Neural cell (in vitro differentiated cells): Measurements from ENCODE around the gene TEX14. TPM values are rescaled to one million over a fixed set of nuclear protein-coding genes. Genes with fewer than 3 reads are reported as not detected.
A peak's percentile ranks its signal among the peaks of the same experiment; 100 is the strongest.
"Not testable (repeated sequence)": the region's sequence is repeated elsewhere in the genome, so short reads cannot be mapped to it uniquely, and the experiment has no call there.

ENCODE experiments used
- H2AFZ ChIP-seq: fragments of 200-600, 300-800 bp; sonication (generic), shearing (Covaris generic); 2 replicates; pipeline ENCODE4 v1.6.0; 2014; ENCODE audit warnings: low read depth, mild to moderate bottlenecking, antibody characterized with exemption, low read length, moderate library complexity
- H3F3A ChIP-seq: fragments of 200-600 bp; shearing (Covaris generic); 2 replicates; pipeline ENCODE4 v1.6.1; 2016; ENCODE audit warnings: mild to moderate bottlenecking, moderate library complexity, mixed read lengths, antibody characterized with exemption, low read length; ENCODE audit not compliant: insufficient read depth, poor library complexity, severe bottlenecking
- H3K27ac ChIP-seq: fragments of 200-600, 300-800 bp; sonication (generic), shearing (Covaris generic); 2 replicates; pipeline ENCODE4 v1.5.1; 2014; ENCODE audit warnings: mild to moderate bottlenecking, low read length, moderate library complexity
- H3K27me3 ChIP-seq: fragments of 300-800, 200-600 bp; sonication (generic), shearing (Covaris generic); 2 replicates; pipeline ENCODE4 v1.6.0; 2014; ENCODE audit warnings: mild to moderate bottlenecking, low read depth, low read length, moderate library complexity; ENCODE audit not compliant: insufficient read depth
- H3K36me3 ChIP-seq: fragments of 300-800, 200-600 bp; sonication (generic), shearing (Covaris generic); 2 replicates; pipeline ENCODE4 v1.5.1; 2014; ENCODE audit warnings: mild to moderate bottlenecking, antibody characterized with exemption, low read length, moderate library complexity; ENCODE audit not compliant: insufficient read depth
- H3K4me2 ChIP-seq: fragments of 300-800, 200-600 bp; sonication (generic), shearing (Covaris generic); 2 replicates; pipeline ENCODE4 v1.6.0; 2014; ENCODE audit warnings: mild to moderate bottlenecking, low read length
- H3K4me3 ChIP-seq: fragments of 300-800, 200-600 bp; sonication (generic), shearing (Covaris generic); 2 replicates; pipeline ENCODE4 v1.5.1; 2014; ENCODE audit warnings: mild to moderate bottlenecking, low read length, moderate library complexity
- H3K79me2 ChIP-seq: fragments of 200-600 bp; shearing (Covaris generic); replicated peaks from 2 replicates; pipeline ENCODE4 v1.6.0; 2014; ENCODE audit warnings: mild to moderate bottlenecking, low read length, moderate library complexity; ENCODE audit not compliant: insufficient read depth
- H3K9ac ChIP-seq: fragments of 300-800, 200-600 bp; sonication (generic), shearing (Covaris generic); 2 replicates; pipeline ENCODE4 v1.6.1; 2016; ENCODE audit warnings: mild to moderate bottlenecking, low read length, mixed read lengths
- H3K9me2 ChIP-seq: fragments of 200-600 bp; shearing (Covaris generic); 2 replicates; pipeline ENCODE4 v1.6.1; 2016; ENCODE audit warnings: mild to moderate bottlenecking, low read length, mixed read lengths; ENCODE audit not compliant: insufficient read depth
- H3K9me3 ChIP-seq: fragments of 200-600, 300-800 bp; sonication (generic), shearing (Covaris generic); 2 replicates; pipeline ENCODE4 v1.6.1; 2016; ENCODE audit warnings: mild to moderate bottlenecking, mixed run types, low read length, moderate library complexity, mixed read lengths
- H4K20me1 ChIP-seq: fragments of 200-600 bp; shearing (Covaris generic); 2 replicates; pipeline ENCODE4 v1.6.1; 2016; ENCODE audit warnings: mild to moderate bottlenecking, mixed run types; ENCODE audit not compliant: insufficient read depth
- EP300 ChIP-seq: fragments of 450-650 bp; conservative IDR thresholded peaks from 2 replicates; pipeline ENCODE4 v1.6.1; 2014; ENCODE audit warnings: antibody characterized with exemption, mild to moderate bottlenecking, moderate library complexity; ENCODE audit not compliant: poor library complexity, severe bottlenecking
- EZH2 ChIP-seq: fragments of 200-600, 300-800 bp; shearing (Covaris generic), sonication (generic); IDR thresholded peaks from 2 replicates; pipeline ENCODE4 v1.6.1; 2014; ENCODE audit warnings: antibody characterized with exemption, low read length, borderline replicate concordance, mild to moderate bottlenecking; ENCODE audit not compliant: insufficient read depth, poor library complexity, severe bottlenecking
- MXI1 ChIP-seq: fragments of 450-650 bp; conservative IDR thresholded peaks from 2 replicates; pipeline ENCODE4 v1.6.1; 2014; ENCODE audit warnings: antibody characterized with exemption, mild to moderate bottlenecking; ENCODE audit not compliant: poor library complexity, severe bottlenecking
- POLR2AphosphoS5 ChIP-seq: IDR thresholded peaks from 2 replicates; pipeline ENCODE4 v1.6.1; 2012
- RAD21 ChIP-seq: fragments of 450-650 bp; conservative IDR thresholded peaks from 2 replicates; pipeline ENCODE4 v1.6.1; 2014; ENCODE audit warnings: antibody characterized with exemption, mild to moderate bottlenecking, moderate library complexity
- REST ChIP-seq: IDR thresholded peaks from 2 replicates; pipeline ENCODE4 v1.6.1; 2012; ENCODE audit warnings: borderline replicate concordance
- SMC3 ChIP-seq: fragments of 450-650 bp; conservative IDR thresholded peaks from 2 replicates; pipeline ENCODE4 v1.6.1; 2014; ENCODE audit warnings: antibody characterized with exemption, mild to moderate bottlenecking, moderate library complexity; ENCODE audit not compliant: poor library complexity
- TAF1 ChIP-seq: IDR thresholded peaks from 2 replicates; pipeline ENCODE4 v1.6.1; 2012; ENCODE audit warnings: low read depth
- polyA plus RNA-seq: library from polyadenylated mRNA; depleted of rRNA; stranded (reverse); fragments of >200 nt; gene quantifications from 2 replicates; pipeline ENCODE4 v1.2.3, GENCODE V29; 2014
- TF ChIP-seq, protein P1 (sequence below): fragments of 450-650 bp; IDR thresholded peaks from 2 replicates; pipeline ENCODE4 v1.5.1; 2014; ENCODE audit warnings: antibody characterized with exemption, mild to moderate bottlenecking, moderate library complexity; ENCODE audit not compliant: poor library complexity, severe bottlenecking

TEX14 gene
- polyA plus RNA-seq, 1 donor from 2014 or later: 1.4 TPM

DNA sequence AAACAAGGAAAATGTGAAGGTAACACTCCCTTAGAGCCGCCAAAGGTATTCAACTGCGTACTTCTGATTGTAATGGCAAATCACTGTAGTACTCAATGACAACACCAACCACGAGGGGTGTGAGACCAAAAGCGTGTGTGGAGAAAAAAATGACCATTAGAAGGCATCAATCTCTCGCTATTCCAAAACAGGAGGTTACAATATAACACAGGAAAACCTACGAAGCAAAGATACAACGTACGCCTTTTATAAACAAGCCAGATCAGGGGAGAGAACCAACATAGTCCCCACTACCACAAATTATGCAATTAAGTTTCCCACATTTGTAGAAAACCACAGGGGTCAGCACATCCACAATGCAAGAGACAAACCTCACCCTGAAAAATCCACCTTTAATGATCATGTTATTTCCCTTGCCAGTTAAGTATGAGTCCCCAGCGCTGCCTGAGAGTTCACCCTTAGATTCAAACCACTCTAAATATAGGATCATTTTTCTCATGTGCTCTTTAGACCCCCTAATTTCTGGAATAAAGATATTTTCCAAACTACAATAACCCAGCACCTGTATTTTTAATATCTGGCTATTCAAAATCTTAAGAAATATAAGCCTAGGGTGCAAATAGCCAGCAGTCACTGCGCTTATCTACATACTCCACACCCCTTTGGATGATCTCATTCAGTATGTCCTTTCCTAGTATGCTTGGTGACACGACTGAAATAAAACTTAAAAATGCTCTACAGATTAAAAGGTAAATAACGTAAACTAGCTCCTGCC, 12.4 kb downstream of the TEX14 start:
- H3K9ac ChIP-seq: no peak overlapping the region
- no peaks in the 10 kb centered on the region for H3K9me2 ChIP-seq
- H3K27me3 ChIP-seq: no peaks in the 10 kb centered on the region
- TF ChIP-seq POLR2AphosphoS5 (peak; percentile 18), EP300 (no peak), MXI1 (no peak), TAF1 (no peak)
- no peak overlapping the region for H3K4me2 ChIP-seq
- no peaks in the 10 kb centered on the region for H4K20me1 ChIP-seq
- H2AFZ ChIP-seq: no peak overlapping the region
- H3K4me3 ChIP-seq: no peak overlapping the region
- H3F3A ChIP-seq: no peaks in the 10 kb centered on the region
- no peak overlapping the region for H3K27ac ChIP-seq
- H3K9me3 ChIP-seq: no peaks in the 10 kb centered on the region
- no peaks in the 10 kb centered on the region for H3K79me2 ChIP-seq
- H3K36me3 ChIP-seq: no peaks in the 10 kb centered on the region

GRCh38 chr17:58678287-58678686, 13.6 kb downstream of the TEX14 start:
- H3K4me3 ChIP-seq, H2AFZ ChIP-seq, H3K4me2 ChIP-seq, H3K9me2 ChIP-seq, H3K79me2 ChIP-seq, H3K27ac ChIP-seq, H3K27me3 ChIP-seq, H3K9ac ChIP-seq, H4K20me1 ChIP-seq, H3K9me3 ChIP-seq, H3F3A ChIP-seq, H3K36me3 ChIP-seq: not testable (repeated sequence)

GRCh38 chr17:58677194-58677880, 14.5 kb downstream of the TEX14 start:
- no peaks in the 10 kb centered on the region for H3K27me3 ChIP-seq
- H3F3A ChIP-seq: no peaks in the 10 kb centered on the region
- no peak overlapping the region for H3K4me2 ChIP-seq
- no peaks in the 10 kb centered on the region for H3K9me3 ChIP-seq
- H4K20me1 ChIP-seq: no peaks in the 10 kb centered on the region
- no peak overlapping the region for H3K4me3 ChIP-seq
- H2AFZ ChIP-seq: no peak overlapping the region
- TF ChIP-seq TAF1 (no peak), EZH2 (no peak), RAD21 (no peak), MXI1 (no peak), EP300 (no peak), REST (no peak), SMC3 (no peak), POLR2AphosphoS5 (no peak)
- TF ChIP-seq, protein P1, sequence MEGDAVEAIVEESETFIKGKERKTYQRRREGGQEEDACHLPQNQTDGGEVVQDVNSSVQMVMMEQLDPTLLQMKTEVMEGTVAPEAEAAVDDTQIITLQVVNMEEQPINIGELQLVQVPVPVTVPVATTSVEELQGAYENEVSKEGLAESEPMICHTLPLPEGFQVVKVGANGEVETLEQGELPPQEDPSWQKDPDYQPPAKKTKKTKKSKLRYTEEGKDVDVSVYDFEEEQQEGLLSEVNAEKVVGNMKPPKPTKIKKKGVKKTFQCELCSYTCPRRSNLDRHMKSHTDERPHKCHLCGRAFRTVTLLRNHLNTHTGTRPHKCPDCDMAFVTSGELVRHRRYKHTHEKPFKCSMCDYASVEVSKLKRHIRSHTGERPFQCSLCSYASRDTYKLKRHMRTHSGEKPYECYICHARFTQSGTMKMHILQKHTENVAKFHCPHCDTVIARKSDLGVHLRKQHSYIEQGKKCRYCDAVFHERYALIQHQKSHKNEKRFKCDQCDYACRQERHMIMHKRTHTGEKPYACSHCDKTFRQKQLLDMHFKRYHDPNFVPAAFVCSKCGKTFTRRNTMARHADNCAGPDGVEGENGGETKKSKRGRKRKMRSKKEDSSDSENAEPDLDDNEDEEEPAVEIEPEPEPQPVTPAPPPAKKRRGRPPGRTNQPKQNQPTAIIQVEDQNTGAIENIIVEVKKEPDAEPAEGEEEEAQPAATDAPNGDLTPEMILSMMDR: no peak
- H3K36me3 ChIP-seq: no peaks in the 10 kb centered on the region
- no peak overlapping the region for H3K9ac ChIP-seq
- H3K9me2 ChIP-seq: no peaks in the 10 kb centered on the region
- H3K79me2 ChIP-seq: no peaks in the 10 kb centered on the region
- no peak overlapping the region for H3K27ac ChIP-seq
